GM23338 (cell line): ENCODE measurements around the gene KRT81. TPM values are rescaled to one million over a fixed set of nuclear protein-coding genes. Genes with fewer than 3 reads are reported as not detected.

Source experiments
- ATAC-seq: fragments of 200-7000 bp; cut with Tn5 transposase; 3 replicates; pipeline ENCODE4 v1.9.1; 2020
- DNase-seq: peaks from one replicate; pipeline ENCODE4 v3.0.0-alpha.2; 2015; ENCODE audit warnings: low spot score
- H2AFZ ChIP-seq: fragments of 200-600 bp; sonication (generic); 2 replicates; pipeline ENCODE4 v1.8.0; 2016; ENCODE audit warnings: antibody characterized with exemption, mild to moderate bottlenecking, moderate library complexity
- H3F3A ChIP-seq: fragments of 200-600 bp; sonication (generic); replicated peaks from 2 replicates; pipeline ENCODE4 v1.8.0; 2017; ENCODE audit warnings: antibody characterized with exemption, mixed run types, low read depth
- H3K27ac ChIP-seq: fragments of 200-600 bp; sonication (generic); 2 replicates; pipeline ENCODE4 v1.6.1; 2016; ENCODE audit warnings: low read depth
- H3K27me3 ChIP-seq: fragments of 200-600 bp; sonication (generic); 2 replicates; pipeline ENCODE4 v1.8.0; 2016; ENCODE audit warnings: mild to moderate bottlenecking, mixed run types, moderate library complexity; ENCODE audit not compliant: insufficient read depth
- H3K36me3 ChIP-seq: fragments of 200-600 bp; sonication (generic); 2 replicates; pipeline ENCODE4 v1.8.0; 2016; ENCODE audit warnings: mild to moderate bottlenecking; ENCODE audit not compliant: insufficient read depth
- H3K4me1 ChIP-seq: fragments of 200-600 bp; sonication (generic); 2 replicates; pipeline ENCODE4 v1.8.0; 2016; ENCODE audit warnings: mild to moderate bottlenecking, moderate library complexity; ENCODE audit not compliant: insufficient read depth
- H3K4me2 ChIP-seq: fragments of 200-600 bp; sonication (generic); 2 replicates; pipeline ENCODE4 v1.7.1; 2017; ENCODE audit warnings: mixed run types
- H3K4me3 ChIP-seq: fragments of 200-600 bp; sonication (generic); 2 replicates; pipeline ENCODE4 v1.6.1; 2016; ENCODE audit warnings: mixed run types
- H3K79me2 ChIP-seq: fragments of 200-600 bp; sonication (generic); replicated peaks from 2 replicates; pipeline ENCODE4 v1.8.0; 2017; ENCODE audit warnings: mild to moderate bottlenecking; ENCODE audit not compliant: insufficient read depth
- H3K9me2 ChIP-seq: fragments of 200-600 bp; sonication (generic); 2 replicates; pipeline ENCODE4 v1.8.0; 2017; ENCODE audit not compliant: insufficient read depth
- H4K20me1 ChIP-seq: fragments of 200-600 bp; sonication (generic); replicated peaks from 2 replicates; pipeline ENCODE4 v1.8.0; 2017; ENCODE audit warnings: mild to moderate bottlenecking; ENCODE audit not compliant: insufficient read depth
- H3K27ac Mint-ChIP-seq: 2 replicates; pipeline ENCODE4 v1.8.0; 2020; ENCODE audit warnings: inconsistent platforms, mild to moderate bottlenecking, moderate library complexity, mixed read lengths
- H3K27me3 Mint-ChIP-seq: 3 replicates; pipeline ENCODE4 v1.8.0; 2022; ENCODE audit warnings: low read depth, mild to moderate bottlenecking, moderate library complexity, mixed read lengths, inconsistent platforms; ENCODE audit not compliant: insufficient read depth, poor library complexity
- H3K36me3 Mint-ChIP-seq: 3 replicates; pipeline ENCODE4 v1.8.0; 2021; ENCODE audit warnings: low read depth, mild to moderate bottlenecking, inconsistent platforms, moderate library complexity, mixed read lengths
- H3K4me1 Mint-ChIP-seq: 3 replicates; pipeline ENCODE4 v1.8.0; 2020; ENCODE audit warnings: mild to moderate bottlenecking, inconsistent platforms, mixed read lengths
- H3K4me3 Mint-ChIP-seq: 3 replicates; pipeline ENCODE4 v1.8.0; 2021; ENCODE audit warnings: moderate library complexity, mild to moderate bottlenecking, inconsistent platforms, mixed read lengths
- H3K9me3 Mint-ChIP-seq: 3 replicates; pipeline ENCODE4 v1.8.0; 2020; ENCODE audit warnings: moderate library complexity, mild to moderate bottlenecking, inconsistent platforms, mixed read lengths
- EZH2 ChIP-seq: fragments of 200-600 bp; sonication (generic); IDR thresholded peaks from one replicate; pipeline ENCODE4 v1.8.0; 2017; ENCODE audit warnings: antibody characterized with exemption, mild to moderate bottlenecking, low read depth; ENCODE audit not compliant: unreplicated experiment
- EZH2phosphoT487 ChIP-seq: fragments of 200-600 bp; sonication (generic); IDR thresholded peaks from one replicate; pipeline ENCODE4 v1.8.1; 2018; ENCODE audit warnings: antibody characterized with exemption; ENCODE audit not compliant: unreplicated experiment
- polyA plus RNA-seq: library from polyadenylated mRNA; unstranded; fragments of >200 nt; fragmentation: Nextera tagmentation; extraction: Ambion mirVana; gene quantifications from 2 replicates; pipeline ENCODE4 v1.2.1, GENCODE V29; 2016
- total RNA-seq: library from RNA; depleted of rRNA; stranded (reverse); fragments of >200 nt; shearing (Covaris generic); gene quantifications from 2 replicates; pipeline ENCODE4 v1.2.3, GENCODE V29; 2014
- TF ChIP-seq, protein P1 (sequence below): fragments of 250-450 bp; sonication (Bioruptor Pico); IDR thresholded peaks from 2 replicates; pipeline ENCODE4 v1.5.0; 2020; ENCODE audit warnings: mild to moderate bottlenecking, moderate library complexity

Gene KRT81
- total and polyA plus RNA-seq, 2 experiments from 2014 or later = not detected

DNA sequence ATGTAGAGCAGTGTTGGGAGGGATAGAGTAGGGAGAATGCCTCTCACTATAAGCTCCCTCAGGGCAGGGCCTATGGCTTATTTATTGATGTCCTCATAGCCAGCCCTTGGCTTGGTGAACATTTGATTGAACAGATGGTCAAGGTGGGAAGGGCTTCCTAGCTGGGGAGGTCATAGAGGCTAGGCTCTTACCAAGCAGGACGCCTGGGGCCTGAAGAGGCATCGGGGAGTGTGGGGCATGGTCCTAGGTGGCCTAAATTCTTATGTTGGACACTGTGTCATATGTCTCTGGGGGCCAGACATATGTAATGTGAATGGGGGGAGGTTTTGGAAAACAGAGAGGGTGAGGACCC is 34.8 kb downstream of the KRT81 start (continued):
- TF ChIP-seq, protein P1, sequence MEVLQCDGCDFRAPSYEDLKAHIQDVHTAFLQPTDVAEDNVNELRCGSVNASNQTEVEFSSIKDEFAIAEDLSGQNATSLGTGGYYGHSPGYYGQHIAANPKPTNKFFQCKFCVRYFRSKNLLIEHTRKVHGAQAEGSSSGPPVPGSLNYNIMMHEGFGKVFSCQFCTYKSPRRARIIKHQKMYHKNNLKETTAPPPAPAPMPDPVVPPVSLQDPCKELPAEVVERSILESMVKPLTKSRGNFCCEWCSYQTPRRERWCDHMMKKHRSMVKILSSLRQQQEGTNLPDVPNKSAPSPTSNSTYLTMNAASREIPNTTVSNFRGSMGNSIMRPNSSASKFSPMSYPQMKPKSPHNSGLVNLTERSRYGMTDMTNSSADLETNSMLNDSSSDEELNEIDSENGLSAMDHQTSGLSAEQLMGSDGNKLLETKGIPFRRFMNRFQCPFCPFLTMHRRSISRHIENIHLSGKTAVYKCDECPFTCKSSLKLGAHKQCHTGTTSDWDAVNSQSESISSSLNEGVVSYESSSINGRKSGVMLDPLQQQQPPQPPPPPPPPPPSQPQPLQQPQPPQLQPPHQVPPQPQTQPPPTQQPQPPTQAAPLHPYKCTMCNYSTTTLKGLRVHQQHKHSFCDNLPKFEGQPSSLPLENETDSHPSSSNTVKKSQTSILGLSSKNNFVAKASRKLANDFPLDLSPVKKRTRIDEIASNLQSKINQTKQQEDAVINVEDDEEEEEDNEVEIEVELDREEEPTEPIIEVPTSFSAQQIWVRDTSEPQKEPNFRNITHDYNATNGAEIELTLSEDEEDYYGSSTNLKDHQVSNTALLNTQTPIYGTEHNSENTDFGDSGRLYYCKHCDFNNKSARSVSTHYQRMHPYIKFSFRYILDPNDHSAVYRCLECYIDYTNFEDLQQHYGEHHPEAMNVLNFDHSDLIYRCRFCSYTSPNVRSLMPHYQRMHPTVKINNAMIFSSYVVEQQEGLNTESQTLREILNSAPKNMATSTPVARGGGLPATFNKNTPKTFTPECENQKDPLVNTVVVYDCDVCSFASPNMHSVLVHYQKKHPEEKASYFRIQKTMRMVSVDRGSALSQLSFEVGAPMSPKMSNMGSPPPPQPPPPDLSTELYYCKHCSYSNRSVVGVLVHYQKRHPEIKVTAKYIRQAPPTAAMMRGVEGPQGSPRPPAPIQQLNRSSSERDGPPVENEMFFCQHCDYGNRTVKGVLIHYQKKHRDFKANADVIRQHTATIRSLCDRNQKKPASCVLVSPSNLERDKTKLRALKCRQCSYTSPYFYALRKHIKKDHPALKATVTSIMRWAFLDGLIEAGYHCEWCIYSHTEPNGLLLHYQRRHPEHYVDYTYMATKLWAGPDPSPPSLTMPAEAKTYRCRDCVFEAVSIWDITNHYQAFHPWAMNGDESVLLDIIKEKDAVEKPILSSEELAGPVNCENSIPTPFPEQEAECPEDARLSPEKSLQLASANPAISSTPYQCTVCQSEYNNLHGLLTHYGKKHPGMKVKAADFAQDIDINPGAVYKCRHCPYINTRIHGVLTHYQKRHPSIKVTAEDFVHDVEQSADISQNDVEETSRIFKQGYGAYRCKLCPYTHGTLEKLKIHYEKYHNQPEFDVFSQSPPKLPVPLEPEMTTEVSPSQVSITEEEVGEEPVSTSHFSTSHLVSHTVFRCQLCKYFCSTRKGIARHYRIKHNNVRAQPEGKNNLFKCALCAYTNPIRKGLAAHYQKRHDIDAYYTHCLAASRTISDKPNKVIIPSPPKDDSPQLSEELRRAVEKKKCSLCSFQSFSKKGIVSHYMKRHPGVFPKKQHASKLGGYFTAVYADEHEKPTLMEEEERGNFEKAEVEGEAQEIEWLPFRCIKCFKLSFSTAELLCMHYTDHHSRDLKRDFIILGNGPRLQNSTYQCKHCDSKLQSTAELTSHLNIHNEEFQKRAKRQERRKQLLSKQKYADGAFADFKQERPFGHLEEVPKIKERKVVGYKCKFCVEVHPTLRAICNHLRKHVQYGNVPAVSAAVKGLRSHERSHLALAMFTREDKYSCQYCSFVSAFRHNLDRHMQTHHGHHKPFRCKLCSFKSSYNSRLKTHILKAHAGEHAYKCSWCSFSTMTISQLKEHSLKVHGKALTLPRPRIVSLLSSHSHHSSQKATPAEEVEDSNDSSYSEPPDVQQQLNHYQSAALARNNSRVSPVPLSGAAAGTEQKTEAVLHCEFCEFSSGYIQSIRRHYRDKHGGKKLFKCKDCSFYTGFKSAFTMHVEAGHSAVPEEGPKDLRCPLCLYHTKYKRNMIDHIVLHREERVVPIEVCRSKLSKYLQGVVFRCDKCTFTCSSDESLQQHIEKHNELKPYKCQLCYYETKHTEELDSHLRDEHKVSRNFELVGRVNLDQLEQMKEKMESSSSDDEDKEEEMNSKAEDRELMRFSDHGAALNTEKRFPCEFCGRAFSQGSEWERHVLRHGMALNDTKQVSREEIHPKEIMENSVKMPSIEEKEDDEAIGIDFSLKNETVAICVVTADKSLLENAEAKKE (CRISPR knock-in tag) = no peak
- no peak for TF ChIP-seq EZH2

DNA sequence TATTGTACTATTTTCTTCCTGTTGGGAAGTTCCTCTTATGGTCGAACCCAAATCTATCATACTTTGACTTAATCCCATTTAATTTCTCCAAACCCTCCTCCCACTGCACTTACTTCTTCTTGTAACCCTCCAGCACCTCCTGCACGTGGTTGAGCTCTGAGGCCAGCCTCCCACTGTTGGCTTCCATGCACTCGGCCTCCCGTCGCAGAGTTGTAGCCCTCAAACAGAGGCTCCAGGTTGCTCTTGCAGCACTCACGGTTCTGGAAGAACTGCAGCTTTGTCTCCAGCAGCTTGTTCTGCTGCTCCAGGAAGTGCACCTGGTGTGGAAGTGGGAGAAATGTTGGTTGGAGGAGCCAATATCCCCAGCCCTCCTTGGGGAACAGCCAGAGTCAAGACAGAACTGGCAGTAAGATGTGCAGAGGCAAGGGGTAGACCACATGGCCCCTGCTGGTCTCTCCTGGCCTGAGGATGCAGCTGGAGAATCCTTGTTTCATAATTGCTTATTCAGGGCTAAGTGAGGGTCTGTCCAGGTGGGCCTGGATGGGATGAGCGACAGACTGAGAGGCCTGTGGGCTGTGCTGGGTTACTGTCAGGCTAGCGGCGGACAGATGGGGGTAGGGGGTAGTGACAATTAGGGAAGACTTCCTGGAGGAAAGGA is 35.3 kb downstream of the KRT81 start:
- Histone ChIP-seq H3K4me2 (no peak overlapping the region), H3K4me1 (no peaks in the 10 kb centered on the region), H3K79me2 (no peaks in the 10 kb centered on the region), H2AFZ (no peak overlapping the region), H3K27ac (no peak overlapping the region), H3F3A (no peaks in the 10 kb centered on the region), H3K27me3 (peaks cover 54% of the 10 kb centered on the region), H4K20me1 (no peaks in the 10 kb centered on the region; the same call in 1 of the 2 replicates), H3K9me2 (no peaks in the 10 kb centered on the region), H3K4me3 (no peak overlapping the region), H3K36me3 (no peaks in the 10 kb centered on the region)
- ATAC-seq = no peak
- peaks cover 21% of the 10 kb centered on the region for H3K9me3 Mint-ChIP-seq
- no peak overlapping the region for H3K4me3 Mint-ChIP-seq
- DNase-seq = no peak
- no peak for TF ChIP-seq EZH2phosphoT487
- peaks cover 49% of the 10 kb centered on the region for H3K27me3 Mint-ChIP-seq
- H3K4me1 Mint-ChIP-seq = peaks cover 15% of the 10 kb centered on the region
- 0 out of 3 replicates have a peak, but pooled peaks cover 4% of the 10 kb centered on the region for H3K36me3 Mint-ChIP-seq
- H3K27ac Mint-ChIP-seq = no peak overlapping the region
